CD4-positive, alpha-beta T cell treated with Interleukin-15 for 1 hour (primary cell): ENCODE measurements around the gene DGCR2.
"Not testable (repeated sequence)": the region's sequence is repeated elsewhere in the genome, so short reads cannot be mapped to it uniquely, and the experiment has no call there.

Experiments
- DNase-seq: peaks from one replicate; pipeline ENCODE4 v3.0.0-alpha.2; 2020

The DGCR2 gene

GRCh38 chr22:19024956-19025489 is 97.2 kb downstream of the DGCR2 start:
- DNase-seq: not testable (repeated sequence)

- not testable (repeated sequence) for DNase-seq
Observed at GRCh38 chr22:19023931-19024330, 98.3 kb downstream of the DGCR2 start.

GRCh38 chr22:19022755-19023154 is 99.5 kb downstream of the DGCR2 start:
- no peak for DNase-seq

DNA sequence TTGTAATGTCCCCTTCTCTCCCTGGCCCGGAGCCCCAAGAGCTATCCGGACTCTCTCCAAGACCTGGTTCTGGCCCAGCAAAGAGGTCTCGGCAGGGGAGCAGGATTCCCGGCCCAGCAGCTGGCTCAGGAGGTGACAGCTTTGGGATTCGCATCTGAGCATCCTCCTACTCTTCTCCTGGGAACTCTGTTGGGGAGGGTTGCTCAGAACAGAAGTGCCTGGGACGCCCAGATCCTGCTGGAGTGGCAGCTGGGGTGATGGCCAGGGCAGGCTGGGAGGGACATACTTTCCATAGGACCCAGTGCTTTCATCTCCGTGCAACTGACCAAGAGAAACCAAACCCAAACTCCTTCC is 102.6 kb downstream of the DGCR2 start:
- no peak for DNase-seq

DNA sequence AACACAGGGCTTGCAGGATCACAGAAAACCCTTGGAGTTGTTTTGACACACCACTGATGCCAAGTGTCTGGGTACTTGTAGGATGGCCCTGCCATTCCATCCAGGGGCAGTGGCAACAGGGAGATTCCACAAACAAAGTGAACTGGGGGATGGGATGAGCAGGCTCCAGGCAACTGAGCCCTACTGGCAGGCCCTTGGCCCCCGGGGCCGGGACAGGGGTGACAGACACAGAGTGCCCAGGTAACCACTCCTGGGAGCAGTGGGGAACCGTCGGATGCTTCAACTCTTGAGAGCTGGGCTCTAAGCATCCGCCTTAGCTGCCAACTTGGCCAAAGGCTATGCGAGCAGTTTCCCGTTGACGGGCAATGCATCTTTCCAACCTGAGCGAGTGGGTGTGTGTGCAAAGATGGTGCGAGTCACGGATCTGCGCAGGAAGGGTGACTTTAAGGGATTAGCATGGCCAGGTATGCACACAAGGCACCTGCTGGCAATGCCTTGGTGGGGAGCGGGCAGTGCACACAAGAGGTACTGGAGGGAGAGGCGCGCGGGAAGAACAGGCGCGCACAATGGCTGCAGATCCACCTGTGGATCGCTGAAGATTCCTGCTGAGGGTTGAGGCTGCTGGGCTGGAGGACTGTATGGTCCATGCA is 103.1 kb downstream of the DGCR2 start:
- DNase-seq: no peak

- no peak for DNase-seq
Observed at GRCh38 chr22:19018256-19018655, 104.0 kb downstream of the DGCR2 start.

DNA sequence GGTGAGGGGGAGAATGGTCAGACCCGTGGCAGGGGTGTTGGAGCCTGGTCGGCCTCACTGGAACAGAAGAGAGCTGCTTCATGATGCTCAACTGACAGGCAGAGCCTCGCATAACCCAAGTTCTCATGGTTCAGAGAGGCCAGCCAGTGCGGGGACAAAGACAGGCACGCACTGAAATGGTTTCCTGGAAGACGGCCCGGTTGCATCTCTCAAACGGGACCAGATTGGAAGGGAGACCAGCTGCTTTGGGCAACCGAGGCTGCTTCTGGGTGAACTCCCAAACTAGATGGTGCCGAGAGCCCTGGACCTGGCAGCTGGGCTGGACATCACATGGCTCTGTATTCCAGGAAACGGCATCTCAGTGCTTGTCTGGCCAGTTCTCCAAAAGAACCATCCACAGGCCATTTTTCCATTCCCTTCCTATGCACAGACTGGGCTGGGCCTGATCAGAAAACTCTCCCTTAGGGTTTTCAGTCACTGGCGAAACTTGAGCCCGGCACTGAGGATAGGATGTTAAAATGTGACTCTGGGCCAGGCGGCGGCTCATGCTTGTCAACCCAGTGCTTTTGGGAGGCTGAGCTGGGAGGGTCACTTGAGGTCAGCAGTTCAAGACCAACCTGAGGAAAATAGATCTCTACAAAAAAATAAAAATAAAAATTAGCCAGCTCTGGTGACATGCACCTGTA is 106.0 kb downstream of the DGCR2 start:
- no peak for DNase-seq

DNA sequence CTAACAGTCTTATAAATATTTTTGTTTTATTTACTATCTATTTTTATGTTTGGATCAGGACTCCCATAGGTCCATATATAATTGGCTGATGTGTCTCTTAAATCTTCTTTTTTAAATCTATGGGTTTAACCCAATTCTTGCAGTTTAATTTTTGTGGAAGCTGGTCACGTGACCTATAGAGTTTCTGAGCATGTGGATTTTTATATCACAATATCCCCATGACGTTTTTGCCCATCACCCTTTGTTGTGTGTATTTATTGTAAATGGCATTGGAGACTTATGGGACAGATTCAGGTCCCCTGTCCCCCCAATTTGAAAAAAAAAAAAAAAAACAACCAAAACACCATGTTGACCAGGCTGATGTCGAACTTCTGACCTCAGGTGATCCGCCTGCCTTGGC is 107.3 kb downstream of the DGCR2 start:
- DNase-seq: no peak

DNA sequence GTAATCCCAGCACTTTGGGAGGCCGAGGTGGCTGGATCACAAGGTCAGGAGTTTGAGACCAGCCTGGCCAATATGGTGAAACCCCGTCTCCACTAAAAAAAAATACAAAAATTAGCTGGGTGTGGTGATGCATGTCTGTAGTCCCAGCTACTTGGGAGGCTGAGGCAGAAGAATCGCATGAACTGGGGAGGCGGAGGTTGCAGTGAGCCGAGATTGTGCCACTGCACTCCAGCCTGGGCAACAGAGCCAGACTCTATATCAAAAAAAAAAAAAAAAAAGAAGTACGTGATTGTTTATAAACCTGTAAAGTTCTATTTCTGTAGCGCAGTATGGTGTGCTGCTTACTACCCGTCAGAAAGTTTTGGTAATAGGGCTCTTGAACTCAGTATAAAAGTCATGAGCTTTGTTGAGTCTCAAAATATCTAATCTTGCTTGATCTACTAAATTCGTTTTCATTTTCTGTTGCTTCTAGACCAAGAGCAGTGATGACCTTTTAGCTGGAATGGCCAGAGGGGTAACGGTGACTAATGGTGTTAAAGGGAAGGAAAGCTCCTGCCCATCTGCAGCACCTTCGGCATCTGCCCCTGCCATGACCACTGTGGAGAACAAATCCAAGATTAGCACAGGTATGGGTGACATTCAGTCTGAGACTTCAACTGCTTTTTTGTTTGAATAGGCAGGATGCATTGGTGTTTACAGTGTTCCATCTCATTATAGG is 108.2 kb downstream of the DGCR2 start:
- not testable (repeated sequence) for DNase-seq

GRCh38 chr22:19013411-19013810 is 108.8 kb downstream of the DGCR2 start:
- not testable (repeated sequence) for DNase-seq

GRCh38 chr22:19012308-19012986 is 109.8 kb downstream of the DGCR2 start:
- DNase-seq: no peak

DNA sequence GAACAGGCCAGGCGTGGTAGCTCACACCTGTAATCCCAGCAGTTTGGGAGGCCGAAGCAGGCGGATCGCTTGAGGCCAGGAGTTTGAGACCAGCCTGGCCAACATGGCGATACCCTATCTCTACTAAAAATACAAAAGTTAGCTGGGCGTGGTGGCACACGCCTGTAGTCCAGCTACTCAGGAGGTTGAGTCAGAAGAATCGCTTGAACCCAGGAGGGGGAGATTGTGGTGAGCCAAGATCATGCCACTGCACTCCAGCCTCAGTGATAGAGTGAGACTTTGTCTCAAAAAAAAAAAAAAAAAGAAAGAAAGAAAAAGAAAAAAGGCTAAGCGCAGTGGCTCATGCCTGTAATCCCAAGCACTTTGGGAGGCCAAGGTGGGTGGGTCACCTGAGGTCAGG is 110.6 kb downstream of the DGCR2 start:
- not testable (repeated sequence) for DNase-seq

DNA sequence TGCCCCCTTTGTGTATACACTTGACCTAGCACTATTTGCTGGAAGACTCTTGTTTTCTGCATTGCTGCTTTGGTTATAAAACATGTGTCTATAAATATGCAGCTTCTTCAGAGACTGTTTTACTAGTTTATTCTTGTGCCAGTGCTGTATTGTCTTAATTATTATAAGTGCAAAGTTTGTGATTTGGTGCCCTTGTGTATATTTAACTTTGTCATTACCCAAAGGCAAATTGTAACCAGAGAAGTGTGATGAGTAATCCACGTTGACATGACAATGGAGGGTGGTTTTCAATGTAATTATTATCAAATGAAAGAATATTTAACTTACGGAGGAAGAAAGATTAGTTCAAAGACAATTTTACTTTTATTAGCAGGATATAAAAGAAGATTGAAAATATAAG is 111.1 kb downstream of the DGCR2 start:
- DNase-seq: no peak

- DNase-seq: no peak
Observed at GRCh38 chr22:19005905-19006304, 116.3 kb downstream of the DGCR2 start.

DNA sequence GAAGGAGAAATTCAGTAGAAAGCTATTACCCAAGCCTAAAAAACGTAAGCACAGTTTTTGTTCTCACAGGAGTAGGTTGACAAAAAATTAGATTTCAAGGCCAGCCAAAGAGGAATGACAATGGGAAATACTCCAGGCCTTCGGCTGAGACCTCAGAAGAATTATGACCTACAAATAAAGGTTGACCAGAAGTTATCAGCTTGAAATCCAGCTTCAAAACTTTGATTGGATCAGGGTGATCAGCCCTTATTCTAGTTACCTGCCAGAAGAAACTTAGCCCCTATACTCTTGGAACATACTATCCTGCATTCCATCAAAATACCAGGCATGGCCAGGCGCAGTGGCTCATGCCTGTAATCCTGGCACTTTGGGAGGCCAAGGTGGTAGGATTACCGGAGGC is 117.7 kb downstream of the DGCR2 start:
- no peak for DNase-seq

- DNase-seq: no peak
Observed at GRCh38 chr22:19003508-19003907, 118.7 kb downstream of the DGCR2 start.

DNA sequence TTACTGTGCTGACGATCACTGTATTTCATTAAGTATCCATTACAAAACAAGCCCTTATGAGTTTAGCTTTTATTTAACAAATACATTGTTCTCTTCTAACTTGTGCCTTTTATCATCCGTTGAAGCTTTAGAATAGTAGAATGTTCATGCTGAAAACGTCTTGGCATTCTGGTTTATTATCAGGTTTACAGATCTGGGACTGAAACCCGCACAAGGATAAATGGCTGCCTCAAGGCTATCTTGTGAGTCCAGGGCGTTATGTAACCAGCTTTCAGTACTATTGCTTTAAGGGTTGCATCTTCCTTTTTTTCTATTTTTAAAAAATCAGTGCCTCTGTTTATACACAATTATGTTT is 119.6 kb downstream of the DGCR2 start:
- DNase-seq: no peak

- DNase-seq: no peak
Observed at GRCh38 chr22:19001204-19001603, 121.0 kb downstream of the DGCR2 start.

GRCh38 chr22:19000106-19000505 is 122.1 kb downstream of the DGCR2 start:
- not testable (repeated sequence) for DNase-seq

DNA sequence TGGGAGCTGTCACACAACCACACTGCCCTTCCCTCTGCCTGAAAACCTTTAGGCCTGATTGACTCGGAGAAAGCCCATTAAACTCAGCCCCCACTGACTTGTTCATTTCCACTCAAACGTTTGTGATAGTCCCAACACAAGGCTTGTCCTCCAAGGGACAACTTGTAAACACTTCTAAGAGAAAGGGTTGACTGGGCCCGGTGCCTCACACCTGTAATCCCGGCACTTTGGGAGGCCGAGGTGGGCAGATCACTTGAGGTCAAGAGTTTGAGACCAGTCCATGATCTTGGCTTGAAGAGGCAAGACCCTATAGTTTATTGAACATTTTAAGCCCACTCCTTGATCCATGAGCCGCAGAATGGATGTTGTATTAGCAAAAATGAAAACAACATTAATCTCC is 122.8 kb downstream of the DGCR2 start:
- no peak for DNase-seq

GRCh38 chr22:18999008-18999407 is 123.2 kb downstream of the DGCR2 start:
- DNase-seq: no peak

GRCh38 chr22:18997925-18998315 is 124.3 kb downstream of the DGCR2 start:
- no peak for DNase-seq

- DNase-seq: no peak
Observed at GRCh38 chr22:18997306-18997924, 124.8 kb downstream of the DGCR2 start.
